ENCODE data around the gene PSAPL1. TPM values are rescaled to one million over a fixed set of nuclear protein-coding genes. Genes with fewer than 3 reads are reported as not detected.

The PSAPL1 gene
- total RNA-seq = 0.14 TPM
- long read RNA-seq = 0 reads

- Histone ChIP-seq H3K36me3 (no peaks in the 10 kb centered on the region), H3K4me1 (no peaks in the 10 kb centered on the region), H3K27ac (no peak within 1 kb of the TSS), H3K9me3 (no peaks in the 10 kb centered on the region), H3K4me3 (no peak within 1 kb of the TSS), H3K27me3 (no peaks in the 10 kb centered on the region)
- DNase-seq (peak; percentile 86), ATAC-seq (peak; percentile 86)
- intact Hi-C loops (cut with DNase I) = no loop called here
- no peak for TF ChIP-seq CTCF (IDR thresholded peaks at IDR 0.05)
Measured at GRCh38 chr4:7434766-7435150, at the start of gene PSAPL1. PSAPL1 (minus strand) TSS chr4:7434930; CDS start chr4:7434879, 51 bp downstream.

GRCh38 chr4:7481227-7481626 is 46.5 kb upstream of the PSAPL1 start:
- H3K36me3 ChIP-seq = no peaks in the 10 kb centered on the region
- no peaks in the 10 kb centered on the region for H3K4me1 ChIP-seq
- no peaks in the 10 kb centered on the region for H3K9me3 ChIP-seq
- intact Hi-C loops (cut with DNase I) = no loop called here
- no peak overlapping the region for H3K4me3 ChIP-seq
- no peak for ATAC-seq
- H3K27ac ChIP-seq = no peak overlapping the region
- no peaks in the 10 kb centered on the region for H3K27me3 ChIP-seq
- TF ChIP-seq CTCF (IDR thresholded peaks at IDR 0.05) = no peak
- no peak for DNase-seq

- no peaks in the 10 kb centered on the region for H3K9me3 ChIP-seq
- ATAC-seq = no peak
- intact Hi-C loops (cut with DNase I) = no loop called here
- no peak overlapping the region for H3K27ac ChIP-seq
- TF ChIP-seq CTCF (IDR thresholded peaks at IDR 0.05) = no peak
- H3K4me3 ChIP-seq = no peak overlapping the region
- DNase-seq = no peak
- no peaks in the 10 kb centered on the region for H3K27me3 ChIP-seq
- H3K36me3 ChIP-seq = no peaks in the 10 kb centered on the region
- H3K4me1 ChIP-seq = no peaks in the 10 kb centered on the region
Measured at GRCh38 chr4:7480423-7480822, 45.7 kb upstream of the PSAPL1 start.

- H3K9me3 ChIP-seq = no peaks in the 10 kb centered on the region
- H3K27ac ChIP-seq = no peak overlapping the region
- intact Hi-C loops (cut with DNase I) = no loop called here
- H3K36me3 ChIP-seq = no peaks in the 10 kb centered on the region
- H3K4me3 ChIP-seq = no peak overlapping the region
- no peaks in the 10 kb centered on the region for H3K27me3 ChIP-seq
- no peaks in the 10 kb centered on the region for H3K4me1 ChIP-seq
- DNase-seq (no peak), ATAC-seq (no peak)
- TF ChIP-seq CTCF (IDR thresholded peaks at IDR 0.05) = no peak
Measured at GRCh38 chr4:7478665-7479064, 43.9 kb upstream of the PSAPL1 start.

- H3K36me3 ChIP-seq = no peaks in the 10 kb centered on the region
- DNase-seq (no peak), ATAC-seq (no peak)
- TF ChIP-seq CTCF (IDR thresholded peaks at IDR 0.05) = no peak
- H3K4me3 ChIP-seq = no peak overlapping the region
- H3K27me3 ChIP-seq = no peaks in the 10 kb centered on the region
- H3K9me3 ChIP-seq = no peaks in the 10 kb centered on the region
- intact Hi-C loops (cut with DNase I) = no loop called here
- no peaks in the 10 kb centered on the region for H3K4me1 ChIP-seq
- H3K27ac ChIP-seq = no peak overlapping the region
Measured at GRCh38 chr4:7477695-7478094, 43.0 kb upstream of the PSAPL1 start.

GRCh38 chr4:7476820-7477219 is 42.1 kb upstream of the PSAPL1 start:
- H3K27me3 ChIP-seq = no peaks in the 10 kb centered on the region
- TF ChIP-seq CTCF (IDR thresholded peaks at IDR 0.05) = no peak
- no peak for DNase-seq
- H3K4me3 ChIP-seq = no peak overlapping the region
- intact Hi-C loops (cut with DNase I) = no loop called here
- H3K4me1 ChIP-seq = no peaks in the 10 kb centered on the region
- H3K27ac ChIP-seq = no peak overlapping the region
- no peaks in the 10 kb centered on the region for H3K9me3 ChIP-seq
- no peak for ATAC-seq
- no peaks in the 10 kb centered on the region for H3K36me3 ChIP-seq

Measured in upper lobe of right lung (tissue), 1 donor.